Aorta (tissue), 5 donors: Measurements from ENCODE around the gene VWA8. TPM values are rescaled to one million over a fixed set of nuclear protein-coding genes. Genes with fewer than 3 reads are reported as not detected.

Experiments
- ATAC-seq: fragments of 200-7000 bp; cut with Tn5 transposase; one replicate; pipeline ENCODE4 v1.9.1; 2022; ENCODE audit warnings: moderate library complexity; ENCODE audit not compliant: low FRiP score
- DNase-seq, 2 donors: peaks; one replicate each; pipeline ENCODE4 v3.0.0-alpha.2; 2020
- H3K27ac ChIP-seq, 2 donors: one replicate each; pipeline ENCODE4 v1.5.1; 2013; ENCODE audit warnings: low read length in 2 of 2, mild to moderate bottlenecking in 2 of 2, moderate library complexity in 2 of 2, control low read depth in 1 of 2, inconsistent platforms in 1 of 2, low read depth in 1 of 2
- H3K27me3 ChIP-seq, 2 donors: one replicate each; pipeline ENCODE4 v1.6.1; 2013; ENCODE audit warnings: control low read depth in 1 of 2, low read length in 1 of 2, mild to moderate bottlenecking in 1 of 2, moderate library complexity in 1 of 2; ENCODE audit not compliant: insufficient read depth in 2 of 2, control insufficient read depth in 1 of 2
- H3K36me3 ChIP-seq, 2 donors: one replicate each; pipeline ENCODE4 v1.6.1; 2013; ENCODE audit warnings: control low read depth in 1 of 2, low read length in 1 of 2, mild to moderate bottlenecking in 1 of 2; ENCODE audit not compliant: insufficient read depth in 2 of 2, control insufficient read depth in 1 of 2
- H3K4me1 ChIP-seq, 2 donors: one replicate each; pipeline ENCODE4 v1.6.1; 2013; ENCODE audit warnings: low read length in 2 of 2, control low read depth in 1 of 2, mild to moderate bottlenecking in 1 of 2, moderate library complexity in 1 of 2; ENCODE audit not compliant: insufficient read depth in 2 of 2, control insufficient read depth in 1 of 2
- H3K4me3 ChIP-seq, 2 donors: one replicate each; pipeline ENCODE4 v1.5.1; 2013; ENCODE audit warnings: low read length in 2 of 2, control low read depth in 1 of 2, mild to moderate bottlenecking in 1 of 2
- H3K9me3 ChIP-seq: one replicate; pipeline ENCODE4 v1.6.1; 2013; ENCODE audit warnings: mild to moderate bottlenecking, low read length; ENCODE audit not compliant: control insufficient read depth
- WGBS, 2 donors: extraction: QIAGEN DNeasy Blood & Tissue Kit; methylation state at CpG; one replicate each; pipeline ENCODE4 v1.1.7; 2013; 5-methylcytosine and 5-hydroxymethylcytosine counted together
- intact Hi-C, 2 donors: fragments of 100-400 bp; cut with DNase I; formaldehyde crosslinking; loops; one replicate each; pipeline versions ENCODE4 v1.14.2 to v1.15.0; 2022
- polyA plus RNA-seq, 2 donors: library from polyadenylated mRNA; stranded (reverse); fragments of 200-250 nt; gene quantifications; one replicate each; pipeline ENCODE4 v1.2.3, GENCODE V29; 2013
- total RNA-seq, 2 donors: library from RNA; stranded (reverse); fragmentation: NEBNext Ultra II Directional; extraction: Animal tissue kit (Norgen Biotek cat#: 25700); gene quantifications; one replicate each; pipeline ENCODE4 v1.2.1, GENCODE V29; 2021
- donor health status: healthy with polysubstance abuse.
- donor health status: Bipolar disorder and iron deficiency.
- donor health status: DM: no; HTN: no; CAD: no.
- donor health status: DM: no; HTN: no; CAD: no.
- donor health status: DM: yes; HTN: yes; CAD: no.

VWA8 gene
- total and polyA plus RNA-seq, 4 donors, result 1.9 to 18.2 (median 9.8) TPM

DNA sequence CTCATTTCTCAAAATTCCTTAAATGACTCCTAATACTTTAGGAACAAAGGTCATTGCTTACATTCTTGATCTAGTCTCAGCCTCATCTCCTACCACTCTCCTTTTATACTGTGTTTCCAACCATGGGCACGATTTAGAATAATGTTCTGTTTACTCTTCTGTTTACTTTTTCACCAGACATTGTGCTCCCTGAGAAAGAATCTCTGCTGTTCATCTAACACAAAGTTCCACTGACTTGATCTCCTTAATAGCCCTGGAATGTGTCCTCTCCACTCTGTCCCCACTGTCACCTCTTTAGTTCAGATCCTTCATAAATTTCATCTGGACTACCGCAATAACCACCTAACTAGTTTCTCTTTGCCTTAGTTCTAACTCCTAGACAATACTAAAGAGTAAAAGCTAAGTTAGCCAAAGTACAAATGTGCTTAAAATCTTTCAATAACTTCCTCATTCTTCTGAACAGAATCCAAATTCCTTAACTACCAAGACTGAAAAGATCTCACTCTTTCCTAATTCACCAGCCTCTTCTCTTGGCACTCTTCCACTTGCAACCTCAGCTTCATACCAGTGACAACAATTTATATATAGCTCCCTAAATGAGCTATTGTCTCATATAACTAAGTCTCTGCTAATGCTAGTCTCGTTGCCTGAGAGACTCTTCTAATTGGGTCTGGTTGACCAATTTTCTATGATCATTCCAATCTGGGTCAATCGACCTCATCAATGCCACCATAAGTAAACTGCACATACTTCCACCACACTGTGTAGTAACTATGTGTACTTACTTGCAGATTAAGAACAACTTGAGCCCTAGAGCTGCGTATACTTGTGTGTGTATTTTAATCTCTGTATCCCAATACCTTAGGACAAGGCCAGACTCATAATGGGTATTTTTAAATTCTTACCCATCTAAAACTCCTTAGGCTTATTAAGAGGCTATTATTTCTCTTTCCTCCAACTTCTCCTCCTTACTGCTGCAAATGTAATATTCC is 179.9 kb downstream of the VWA8 start:
- WGBS, 2 donors, result 83% methylated on average over 5 of the region's 5 CpGs
- Histone ChIP-seq H3K4me3 (no peak overlapping the region), H3K36me3 (peaks cover 0 to 4% of the 10 kb centered on the region in 2 donors), H3K9me3 (no peaks in the 10 kb centered on the region), H3K27ac (no peak overlapping the region), H3K4me1 (peaks cover 0 to 3% of the 10 kb centered on the region in 2 donors), H3K27me3 (no peaks in the 10 kb centered on the region)
- ATAC-seq (no peak), DNase-seq (no peak)
- intact Hi-C loops, result no loop called here

DNA sequence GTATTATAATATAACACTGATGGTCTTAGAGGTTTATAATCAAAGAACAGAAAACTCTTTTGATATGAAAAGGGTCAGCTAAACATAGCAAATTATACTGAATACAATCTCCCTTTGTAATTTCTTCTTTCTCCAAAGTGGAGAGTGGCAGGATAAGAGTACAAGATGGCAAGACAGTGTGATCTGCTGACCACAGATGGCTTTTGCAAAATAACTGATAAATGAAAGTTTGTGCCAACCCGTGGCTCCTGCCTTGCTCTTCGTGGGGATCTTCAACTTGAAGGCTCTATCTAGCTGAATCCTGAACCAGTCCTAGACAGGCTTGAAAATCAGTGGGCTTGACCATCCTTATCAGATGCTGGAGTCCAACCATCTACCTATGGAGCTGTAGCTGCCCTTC is 185.7 kb downstream of the VWA8 start:
- Histone ChIP-seq H3K9me3 (no peaks in the 10 kb centered on the region), H3K4me1 (no peaks in the 10 kb centered on the region), H3K27me3 (no peaks in the 10 kb centered on the region), H3K4me3 (no peak overlapping the region), H3K27ac (no peak overlapping the region), H3K36me3 (peaks cover 0 to 4% of the 10 kb centered on the region in 2 donors)
- ATAC-seq (no peak), DNase-seq (no peak)
- 88 to 93% methylated on average over 2 of the region's 2 CpGs for WGBS, 2 donors
- intact Hi-C loops, result no loop called here

DNA sequence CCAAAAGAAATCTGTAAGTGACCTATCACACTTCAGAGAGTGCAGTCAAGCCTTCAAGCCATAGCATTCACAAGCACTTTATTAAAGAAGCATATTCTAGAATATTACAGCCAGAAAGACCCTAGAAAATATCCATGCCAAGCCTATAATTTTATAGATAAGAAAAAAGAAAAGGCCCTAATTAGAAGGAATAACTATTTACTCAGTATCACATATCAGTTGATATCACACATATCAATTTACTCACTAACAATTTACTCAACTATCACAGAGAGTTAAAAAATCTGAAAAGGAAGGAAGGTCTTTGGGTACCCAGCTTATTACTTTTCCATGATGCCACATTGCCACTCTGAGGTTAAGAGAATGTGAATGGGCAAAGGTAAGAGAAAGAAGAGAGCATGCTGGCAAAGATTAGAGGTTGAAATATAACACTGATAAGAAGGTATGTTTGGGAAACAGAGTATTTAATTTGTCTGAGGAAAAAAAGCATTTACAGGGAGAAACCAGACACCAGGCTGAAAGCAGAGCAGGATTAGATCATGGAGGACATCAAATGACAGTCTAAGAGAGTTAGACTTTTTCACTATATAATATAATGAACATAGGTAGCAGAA is 186.2 kb downstream of the VWA8 start:
- ATAC-seq, result no peak
- intact Hi-C loops, result no loop called here

DNA sequence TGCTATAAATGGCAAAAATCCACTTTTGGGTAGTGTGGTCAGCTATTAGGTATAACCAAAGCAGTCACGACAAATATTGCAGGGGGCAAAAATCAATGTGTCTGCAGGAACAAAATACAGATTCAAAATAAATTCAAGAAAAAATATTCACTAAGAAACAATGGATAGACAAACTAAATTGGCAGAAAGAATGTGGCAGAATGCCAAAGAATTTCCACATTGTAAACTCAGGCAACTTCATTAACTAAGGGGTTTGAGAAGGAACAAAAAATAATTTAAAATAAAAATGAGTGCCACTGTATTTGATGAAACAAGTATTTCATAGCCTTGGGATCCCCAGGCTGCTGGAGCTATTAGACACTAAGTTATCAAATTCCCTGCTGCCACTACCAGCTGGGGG is 193.1 kb downstream of the VWA8 start:
- H3K27me3 ChIP-seq, result no peaks in the 10 kb centered on the region
- no peaks in the 10 kb centered on the region for H3K4me1 ChIP-seq
- 77 to 96% methylated on average over 1 of the region's 1 CpG for WGBS, 2 donors
- ATAC-seq, result no peak
- H3K27ac ChIP-seq, result no peak overlapping the region
- intact Hi-C loops, result no loop called here
- H3K36me3 ChIP-seq, result no peaks in the 10 kb centered on the region
- no peak for DNase-seq
- no peaks in the 10 kb centered on the region for H3K9me3 ChIP-seq
- H3K4me3 ChIP-seq, result no peak overlapping the region

More for the DNA sequence above, 186.2 kb downstream of the VWA8 start:
- Histone ChIP-seq H3K27ac (no peak overlapping the region), H3K4me3 (no peak overlapping the region), H3K27me3 (no peaks in the 10 kb centered on the region), H3K9me3 (no peaks in the 10 kb centered on the region), H3K4me1 (no peaks in the 10 kb centered on the region), H3K36me3 (peaks cover 0 to 4% of the 10 kb centered on the region in 2 donors)
- no peak for DNase-seq

DNA sequence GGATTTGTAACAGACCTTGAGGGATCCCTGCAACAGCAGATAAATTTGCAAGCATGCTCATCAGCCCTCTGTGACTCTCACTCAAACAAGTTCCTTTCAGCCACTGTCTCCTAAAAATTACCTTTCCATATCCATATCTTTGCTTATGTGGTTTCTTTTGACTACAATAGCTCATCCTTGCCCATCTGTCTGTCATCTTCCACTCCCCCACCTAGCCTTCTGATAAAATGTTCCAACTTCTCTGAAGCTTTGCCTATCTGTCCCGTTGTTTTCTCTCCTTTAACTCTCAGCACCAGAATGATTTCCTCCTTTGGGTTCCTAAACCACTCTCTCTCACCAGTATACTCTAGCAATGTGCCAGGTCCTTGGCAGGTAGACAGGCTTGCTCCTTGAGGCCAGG is 194.5 kb downstream of the VWA8 start:
- H3K4me1 ChIP-seq, result no peaks in the 10 kb centered on the region
- intact Hi-C loops, result no loop called here
- no peaks in the 10 kb centered on the region for H3K36me3 ChIP-seq
- 46 to 59% methylated on average over 1 of the region's 1 CpG for WGBS, 2 donors
- H3K4me3 ChIP-seq, result no peak overlapping the region
- no peaks in the 10 kb centered on the region for H3K27me3 ChIP-seq
- DNase-seq (no peak), ATAC-seq (no peak)
- H3K9me3 ChIP-seq, result no peaks in the 10 kb centered on the region
- no peak overlapping the region for H3K27ac ChIP-seq

DNA sequence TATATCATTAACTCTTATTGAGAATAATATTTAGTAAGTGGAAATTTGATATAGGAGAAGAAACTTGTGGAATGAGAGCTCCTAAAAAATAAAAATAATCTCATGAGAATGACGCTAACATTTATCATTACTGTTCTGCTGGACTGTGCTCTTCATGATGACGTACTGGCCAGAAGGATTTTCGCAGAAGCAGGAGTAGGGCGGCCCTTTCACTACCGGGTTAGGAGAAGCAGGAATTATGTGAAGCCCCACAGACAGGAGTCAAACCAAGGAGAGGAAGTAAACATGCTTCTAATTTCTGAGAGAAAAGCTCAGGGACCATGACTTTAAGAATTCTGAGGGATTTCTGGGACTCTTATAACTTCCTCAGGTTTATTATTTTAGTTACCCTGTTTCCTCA is 195.1 kb downstream of the VWA8 start:
- H3K9me3 ChIP-seq, result no peaks in the 10 kb centered on the region
- intact Hi-C loops, result no loop called here
- H3K27ac ChIP-seq, result no peak overlapping the region
- ATAC-seq, result no peak
- 80 to 83% methylated on average over 5 of the region's 5 CpGs for WGBS, 2 donors
- DNase-seq, result no peak
- H3K4me1 ChIP-seq, result no peaks in the 10 kb centered on the region
- no peaks in the 10 kb centered on the region for H3K36me3 ChIP-seq
- H3K27me3 ChIP-seq, result no peaks in the 10 kb centered on the region
- no peak overlapping the region for H3K4me3 ChIP-seq

DNA sequence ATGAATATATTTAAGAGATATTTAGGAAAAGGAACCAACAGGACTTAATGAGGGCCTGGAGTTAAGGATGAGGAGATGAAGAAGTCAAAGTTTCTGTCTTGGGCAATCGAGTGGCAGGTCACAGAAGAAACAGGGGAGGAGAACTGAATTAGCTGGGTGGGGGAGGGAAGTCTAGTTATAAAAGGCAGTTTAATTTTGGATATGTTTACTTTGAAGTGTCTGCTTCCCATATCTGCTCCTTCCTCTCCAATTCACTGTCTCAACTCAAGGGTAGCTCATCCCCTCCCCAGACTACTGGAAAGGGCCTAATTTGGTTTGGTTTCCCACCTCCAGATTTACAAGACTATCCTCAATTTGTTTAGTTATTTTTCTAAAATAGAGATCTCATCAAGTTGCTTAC is 195.9 kb downstream of the VWA8 start:
- Histone ChIP-seq H3K27me3 (no peaks in the 10 kb centered on the region), H3K36me3 (no peaks in the 10 kb centered on the region), H3K9me3 (no peaks in the 10 kb centered on the region), H3K27ac (no peak overlapping the region), H3K4me3 (no peak overlapping the region), H3K4me1 (no peaks in the 10 kb centered on the region)
- DNase-seq (no peak), ATAC-seq (no peak)
- 92 to 96% methylated on average over 1 of the region's 1 CpG for WGBS, 2 donors
- intact Hi-C loops, result no loop called here

DNA sequence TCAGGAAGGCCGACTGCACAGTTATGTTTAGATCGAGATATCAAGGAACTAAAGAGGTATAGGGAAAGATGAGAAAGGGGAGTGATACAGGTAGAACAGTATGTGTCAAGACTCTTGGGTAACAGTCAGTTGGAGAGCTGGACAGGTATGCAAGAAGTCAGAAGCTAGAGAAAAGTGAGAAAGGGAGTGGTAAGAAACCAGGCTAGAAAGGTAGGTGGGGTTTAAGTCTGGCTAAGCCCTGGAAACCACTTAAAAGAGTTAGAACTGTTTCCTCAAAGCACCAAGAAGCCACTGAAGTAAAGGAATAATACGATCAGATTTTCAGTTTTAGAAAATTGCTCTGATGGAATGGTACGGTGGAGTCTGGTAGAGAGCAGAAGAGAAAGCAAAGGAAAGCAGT is 196.4 kb downstream of the VWA8 start:
- no peaks in the 10 kb centered on the region for H3K9me3 ChIP-seq
- H3K4me1 ChIP-seq, result no peaks in the 10 kb centered on the region
- H3K4me3 ChIP-seq, result no peak overlapping the region
- H3K27ac ChIP-seq, result no peak overlapping the region
- WGBS, 2 donors, result 95 to 96% methylated on average over 4 of the region's 4 CpGs
- no peak for DNase-seq
- intact Hi-C loops, result no loop called here
- no peaks in the 10 kb centered on the region for H3K27me3 ChIP-seq
- ATAC-seq, result no peak
- no peaks in the 10 kb centered on the region for H3K36me3 ChIP-seq

DNA sequence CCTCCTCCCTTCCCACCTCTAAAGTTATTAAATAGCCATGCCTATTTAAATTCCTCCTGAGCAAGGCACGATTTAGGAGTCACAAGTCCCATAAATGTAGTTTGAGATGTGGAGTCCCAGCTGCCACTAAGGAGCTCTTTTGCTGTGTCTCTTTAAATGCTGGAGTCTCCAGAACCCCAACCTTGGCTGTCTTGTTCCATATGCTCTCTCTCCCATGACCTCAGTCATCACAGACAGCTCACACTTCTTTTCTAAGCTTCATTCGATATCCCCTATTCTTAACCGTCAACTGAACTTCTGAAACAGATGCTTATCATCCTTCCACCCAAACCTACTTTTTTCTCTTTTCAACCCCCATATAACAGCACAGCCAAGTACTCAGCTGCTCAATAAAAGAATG is 197.1 kb downstream of the VWA8 start:
- Histone ChIP-seq H3K4me3 (no peak overlapping the region), H3K9me3 (no peaks in the 10 kb centered on the region), H3K36me3 (no peaks in the 10 kb centered on the region), H3K4me1 (no peaks in the 10 kb centered on the region), H3K27ac (no peak overlapping the region), H3K27me3 (no peaks in the 10 kb centered on the region)
- intact Hi-C loops, result no loop called here
- ATAC-seq (no peak), DNase-seq (no peak)
- WGBS, 2 donors, result 62 to 70% methylated on average over 3 of the region's 3 CpGs
